ENCODE results near the gene BLOC1S5. TPM values are rescaled to one million over a fixed set of nuclear protein-coding genes. Genes with fewer than 3 reads are reported as not detected.
A peak's percentile ranks its signal among the peaks of the same experiment; 100 is the strongest.

BLOC1S5 gene
- 8.7 and 9.6 TPM in 2 replicates for polyA plus RNA-seq (2013)

- peak within 1 kb of the TSS; percentile 51 for H3K27ac ChIP-seq (ENCODE audit: low read depth, low read length)
- peak within 1 kb of the TSS; percentile 74 for H3K9ac ChIP-seq (ENCODE audit: low read length)
- H4K8ac ChIP-seq (ENCODE audit: low read depth, low read length): peak within 1 kb of the TSS; percentile 92
- H2BK5ac ChIP-seq (ENCODE audit: low read depth, low read length, poor library complexity): peak within 1 kb of the TSS; percentile 61
- H2AK5ac ChIP-seq (ENCODE audit: low read length): peak within 1 kb of the TSS; percentile 10
- H3K4ac ChIP-seq (ENCODE audit: low read depth, low read length): peak within 1 kb of the TSS; percentile 50
- H4K12ac ChIP-seq (ENCODE audit: low read depth, low read length): peak within 1 kb of the TSS; percentile 37
- H2AFZ ChIP-seq (ENCODE audit: insufficient read depth, low read length, poor library complexity): peak within 1 kb of the TSS; percentile 93
- peak within 1 kb of the TSS; percentile 44 for H3K18ac ChIP-seq (ENCODE audit: low read length)
- H3K4me2 ChIP-seq (ENCODE audit: low read length): peak within 1 kb of the TSS; percentile 93
- H3K4me3 ChIP-seq (ENCODE audit: low read depth, low read length): peak within 1 kb of the TSS; percentile 88
- peak within 1 kb of the TSS; percentile 69 for H3K14ac ChIP-seq (ENCODE audit: low read length)
- peaks cover 3% of the 10 kb centered on the region in 2 experiments for H3K36me3 ChIP-seq (ENCODE audit: control insufficient read depth in 1 of 2, insufficient read depth in 2 of 2, low read length in 2 of 2)
- H3K9me3 ChIP-seq (ENCODE audit: insufficient read depth, low read depth, low read length): no peaks in the 10 kb centered on the region
- WGBS (ENCODE audit: extremely low coverage, insufficient coverage, insufficient read length): no CpG with 5 or more reads among the region's 64 CpGs
- peak; percentile 98 for DNase-seq
- peak within 1 kb of the TSS; percentile 50 for H2BK120ac ChIP-seq (ENCODE audit: insufficient read depth, low read length, poor library complexity)
- H3K27me3 ChIP-seq (ENCODE audit: insufficient read depth, low read length): no peaks in the 10 kb centered on the region
- peaks cover 5% of the 10 kb centered on the region for H3K79me2 ChIP-seq (ENCODE audit: control insufficient read depth, insufficient read depth, low read length, poor library complexity)
- no peak within 1 kb of the TSS for H3K23ac ChIP-seq (ENCODE audit: low read length)
- H3K4me1 ChIP-seq (ENCODE audit: control insufficient read depth in 1 of 2, insufficient read depth in 2 of 2, low read length in 2 of 2): no peaks in the 10 kb centered on the region
- H3K79me1 ChIP-seq (ENCODE audit: low read length): peaks cover 6% of the 10 kb centered on the region
- no peak within 1 kb of the TSS for H2BK12ac ChIP-seq (ENCODE audit: low read length)
- H4K91ac ChIP-seq (ENCODE audit: low read depth, low read length): peak within 1 kb of the TSS; percentile 87
These were observed at the start of gene BLOC1S5 for GRCh38 chr6:8063761-8064637. Gene BLOC1S5, minus strand, starts transcription at chr6:8064389. Its CDS starts 13 bp downstream, at chr6:8064376.

GRCh38 chr6:8113131-8113654 is 49.0 kb upstream of the BLOC1S5 start:
- Histone ChIP-seq H4K91ac (ENCODE audit: low read depth, low read length) (no peak overlapping the region), H3K4me2 (ENCODE audit: low read length) (no peak overlapping the region), H3K79me1 (ENCODE audit: low read length) (no peaks in the 10 kb centered on the region), H3K9ac (ENCODE audit: low read length) (no peak overlapping the region), H3K27ac (ENCODE audit: low read depth, low read length) (no peak overlapping the region), H3K4ac (ENCODE audit: low read depth, low read length) (no peak overlapping the region), H2AFZ (ENCODE audit: insufficient read depth, low read length, poor library complexity) (no peak overlapping the region), H3K23ac (ENCODE audit: low read length) (no peak overlapping the region), H3K14ac (ENCODE audit: low read length) (no peak overlapping the region), H2AK5ac (ENCODE audit: low read length) (no peak overlapping the region), H3K9me3 (ENCODE audit: insufficient read depth, low read depth, low read length) (no peaks in the 10 kb centered on the region), H3K79me2 (ENCODE audit: control insufficient read depth, insufficient read depth, low read length, poor library complexity) (no peaks in the 10 kb centered on the region), H2BK120ac (ENCODE audit: insufficient read depth, low read length, poor library complexity) (no peak overlapping the region), H3K36me3 (ENCODE audit: control insufficient read depth in 1 of 2, insufficient read depth in 2 of 2, low read length in 2 of 2) (no peaks in the 10 kb centered on the region), H4K8ac (ENCODE audit: low read depth, low read length) (no peak overlapping the region), H4K12ac (ENCODE audit: low read depth, low read length) (no peak overlapping the region), H3K4me3 (ENCODE audit: low read depth, low read length) (no peak overlapping the region), H2BK12ac (ENCODE audit: low read length) (no peak overlapping the region), H3K18ac (ENCODE audit: low read length) (no peak overlapping the region), H2BK5ac (ENCODE audit: low read depth, low read length, poor library complexity) (no peak overlapping the region), H3K4me1 (ENCODE audit: control insufficient read depth in 1 of 2, insufficient read depth in 2 of 2, low read length in 2 of 2) (peaks cover 2 to 4% of the 10 kb centered on the region in 2 experiments), H3K27me3 (ENCODE audit: insufficient read depth, low read length) (no peaks in the 10 kb centered on the region)
- no CpG with 5 or more reads among the region's 4 CpGs for WGBS (ENCODE audit: extremely low coverage, insufficient coverage, insufficient read length)
- peak in 1 of 2 donors; percentile 44 for DNase-seq

- no peaks in the 10 kb centered on the region for H3K79me1 ChIP-seq (ENCODE audit: low read length)
- no peaks in the 10 kb centered on the region for H3K9me3 ChIP-seq (ENCODE audit: insufficient read depth, low read depth, low read length)
- H3K4me2 ChIP-seq (ENCODE audit: low read length): no peak overlapping the region
- no peak overlapping the region for H2BK120ac ChIP-seq (ENCODE audit: insufficient read depth, low read length, poor library complexity)
- H4K91ac ChIP-seq (ENCODE audit: low read depth, low read length): no peak overlapping the region
- H3K27me3 ChIP-seq (ENCODE audit: insufficient read depth, low read length): no peaks in the 10 kb centered on the region
- no peak overlapping the region for H3K18ac ChIP-seq (ENCODE audit: low read length)
- H2AK5ac ChIP-seq (ENCODE audit: low read length): no peak overlapping the region
- no peak overlapping the region for H4K12ac ChIP-seq (ENCODE audit: low read depth, low read length)
- no CpG with 5 or more reads among the region's 1 CpG for WGBS (ENCODE audit: extremely low coverage, insufficient coverage, insufficient read length)
- no peaks in the 10 kb centered on the region for H3K36me3 ChIP-seq (ENCODE audit: control insufficient read depth in 1 of 2, insufficient read depth in 2 of 2, low read length in 2 of 2)
- no peak overlapping the region for H3K14ac ChIP-seq (ENCODE audit: low read length)
- peaks cover 2 to 4% of the 10 kb centered on the region in 2 experiments for H3K4me1 ChIP-seq (ENCODE audit: control insufficient read depth in 1 of 2, insufficient read depth in 2 of 2, low read length in 2 of 2)
- no peak overlapping the region for H3K4me3 ChIP-seq (ENCODE audit: low read depth, low read length)
- H3K79me2 ChIP-seq (ENCODE audit: control insufficient read depth, insufficient read depth, low read length, poor library complexity): no peaks in the 10 kb centered on the region
- no peak for DNase-seq
- H2AFZ ChIP-seq (ENCODE audit: insufficient read depth, low read length, poor library complexity): no peak overlapping the region
- no peak overlapping the region for H3K23ac ChIP-seq (ENCODE audit: low read length)
- no peak overlapping the region for H2BK5ac ChIP-seq (ENCODE audit: low read depth, low read length, poor library complexity)
- no peak overlapping the region for H3K9ac ChIP-seq (ENCODE audit: low read length)
- no peak overlapping the region for H4K8ac ChIP-seq (ENCODE audit: low read depth, low read length)
- H2BK12ac ChIP-seq (ENCODE audit: low read length): no peak overlapping the region
- no peak overlapping the region for H3K4ac ChIP-seq (ENCODE audit: low read depth, low read length)
- no peak overlapping the region for H3K27ac ChIP-seq (ENCODE audit: low read depth, low read length)
These were observed 46.5 kb upstream of the BLOC1S5 start for GRCh38 chr6:8110725-8111124.

GRCh38 chr6:8110117-8110721 is 46.0 kb upstream of the BLOC1S5 start:
- Histone ChIP-seq H3K27me3 (ENCODE audit: insufficient read depth, low read length) (no peaks in the 10 kb centered on the region), H3K23ac (ENCODE audit: low read length) (no peak overlapping the region), H3K36me3 (ENCODE audit: control insufficient read depth in 1 of 2, insufficient read depth in 2 of 2, low read length in 2 of 2) (no peaks in the 10 kb centered on the region), H3K79me2 (ENCODE audit: control insufficient read depth, insufficient read depth, low read length, poor library complexity) (no peaks in the 10 kb centered on the region), H2BK5ac (ENCODE audit: low read depth, low read length, poor library complexity) (no peak overlapping the region), H4K8ac (ENCODE audit: low read depth, low read length) (no peak overlapping the region), H2AFZ (ENCODE audit: insufficient read depth, low read length, poor library complexity) (no peak overlapping the region), H4K91ac (ENCODE audit: low read depth, low read length) (no peak overlapping the region), H3K9ac (ENCODE audit: low read length) (no peak overlapping the region), H2BK12ac (ENCODE audit: low read length) (no peak overlapping the region), H4K12ac (ENCODE audit: low read depth, low read length) (no peak overlapping the region), H3K4ac (ENCODE audit: low read depth, low read length) (no peak overlapping the region), H2AK5ac (ENCODE audit: low read length) (no peak overlapping the region), H3K4me1 (ENCODE audit: control insufficient read depth in 1 of 2, insufficient read depth in 2 of 2, low read length in 2 of 2) (peaks cover 2 to 4% of the 10 kb centered on the region in 2 experiments), H3K27ac (ENCODE audit: low read depth, low read length) (no peak overlapping the region), H3K4me2 (ENCODE audit: low read length) (no peak overlapping the region), H3K4me3 (ENCODE audit: low read depth, low read length) (no peak overlapping the region), H2BK120ac (ENCODE audit: insufficient read depth, low read length, poor library complexity) (no peak overlapping the region), H3K9me3 (ENCODE audit: insufficient read depth, low read depth, low read length) (no peaks in the 10 kb centered on the region), H3K14ac (ENCODE audit: low read length) (no peak overlapping the region), H3K79me1 (ENCODE audit: low read length) (no peaks in the 10 kb centered on the region), H3K18ac (ENCODE audit: low read length) (no peak overlapping the region)
- no CpG with 5 or more reads among the region's 4 CpGs for WGBS (ENCODE audit: extremely low coverage, insufficient coverage, insufficient read length)
- DNase-seq: no peak
